MG63 (cell line): ENCODE measurements around the gene RPL37. TPM values are rescaled to one million over a fixed set of nuclear protein-coding genes. Genes with fewer than 3 reads are reported as not detected.
A peak's percentile ranks its signal among the peaks of the same experiment; 100 is the strongest.
"Not testable (repeated sequence)": the region's sequence is repeated elsewhere in the genome, so short reads cannot be mapped to it uniquely, and the experiment has no call there.

Source experiments
- DNase-seq: peaks from one replicate; pipeline ENCODE4 v3.0.0-alpha.2; 2020
- H3K27me3 ChIP-seq: fragments of 250-450 bp; sonication (Bioruptor Pico); 2 replicates; pipeline ENCODE4 v1.5.1; 2020; ENCODE audit warnings: mild to moderate bottlenecking, moderate library complexity
- H3K36me3 ChIP-seq: fragments of 250-450 bp; sonication (Bioruptor Pico); 2 replicates; pipeline ENCODE4 v1.5.1; 2020; ENCODE audit warnings: mild to moderate bottlenecking, moderate library complexity
- H3K4me3 ChIP-seq: fragments of 250-450 bp; sonication (Bioruptor Pico); 2 replicates; pipeline ENCODE4 v1.5.1; 2020; ENCODE audit warnings: mild to moderate bottlenecking, moderate library complexity
- H3K9me3 ChIP-seq: fragments of 250-450 bp; sonication (Bioruptor Pico); 2 replicates; pipeline ENCODE4 v1.5.1; 2020; ENCODE audit warnings: mild to moderate bottlenecking, moderate library complexity
- total RNA-seq: library from RNA; depleted of rRNA; stranded (reverse); fragments of >200 nt; shearing (Covaris generic); gene quantifications from 2 replicates; pipeline ENCODE4 v1.2.3, GENCODE V29; 2014; ENCODE audit warnings: low replicate concordance; rRNA removed

The RPL37 gene
- total RNA-seq, result 134 and 523 TPM in 2 replicates

- peak within 1 kb of the TSS; percentile 98 for H3K4me3 ChIP-seq
- H3K9me3 ChIP-seq, result no peaks in the 10 kb centered on the region
- H3K27me3 ChIP-seq, result no peaks in the 10 kb centered on the region
- peaks cover 48% of the 10 kb centered on the region for H3K36me3 ChIP-seq
- peak; percentile 99 for DNase-seq
Measured at GRCh38 chr5:40834849-40835787, at the start of gene RPL37. TSS of gene RPL37 (minus strand) at chr5:40835222. CDS start at chr5:40835185, 37 bp downstream.

GRCh38 chr5:40883051-40883450 lies 48.0 kb upstream of the RPL37 start:
- H3K9me3 ChIP-seq, H3K36me3 ChIP-seq, H3K4me3 ChIP-seq, H3K27me3 ChIP-seq, DNase-seq: not testable (repeated sequence)

GRCh38 chr5:40882291-40882690 lies 47.3 kb upstream of the RPL37 start:
- Histone ChIP-seq H3K9me3 (peaks cover 10% of the 10 kb centered on the region), H3K4me3 (no peak overlapping the region), H3K27me3 (no peaks in the 10 kb centered on the region), H3K36me3 (no peaks in the 10 kb centered on the region)
- no peak for DNase-seq

- Histone ChIP-seq H3K36me3 (no peaks in the 10 kb centered on the region), H3K27me3 (no peaks in the 10 kb centered on the region), H3K4me3 (no peak overlapping the region), H3K9me3 (peaks cover 14% of the 10 kb centered on the region)
- DNase-seq, result no peak
Measured at GRCh38 chr5:40879163-40879942, 44.3 kb upstream of the RPL37 start.

- peaks cover 12% of the 10 kb centered on the region for H3K9me3 ChIP-seq
- no peak for DNase-seq
- no peak overlapping the region for H3K4me3 ChIP-seq
- no peaks in the 10 kb centered on the region for H3K27me3 ChIP-seq
- no peaks in the 10 kb centered on the region for H3K36me3 ChIP-seq
Measured at GRCh38 chr5:40877371-40877988, 42.5 kb upstream of the RPL37 start.

GRCh38 chr5:40875958-40876357 lies 40.9 kb upstream of the RPL37 start:
- Histone ChIP-seq H3K36me3 (no peaks in the 10 kb centered on the region), H3K9me3 (peaks cover 4% of the 10 kb centered on the region; the same call in 1 of the 2 replicates), H3K27me3 (no peaks in the 10 kb centered on the region), H3K4me3 (no peak overlapping the region)
- DNase-seq, result no peak

GRCh38 chr5:40873286-40873880 lies 38.4 kb upstream of the RPL37 start:
- DNase-seq, result no peak
- Histone ChIP-seq H3K4me3 (no peak overlapping the region), H3K36me3 (no peaks in the 10 kb centered on the region), H3K27me3 (no peaks in the 10 kb centered on the region), H3K9me3 (peaks cover 4% of the 10 kb centered on the region; the same call in 1 of the 2 replicates)

- H3K4me3 ChIP-seq, DNase-seq, H3K9me3 ChIP-seq, H3K27me3 ChIP-seq, H3K36me3 ChIP-seq: not testable (repeated sequence)
Measured at GRCh38 chr5:40872253-40872652, 37.2 kb upstream of the RPL37 start.

- H3K9me3 ChIP-seq, result no peaks in the 10 kb centered on the region; the same call in 1 of the 2 replicates
- DNase-seq, result peak; percentile 31
- H3K4me3 ChIP-seq, result no peak overlapping the region
- H3K36me3 ChIP-seq, result no peaks in the 10 kb centered on the region
- no peaks in the 10 kb centered on the region for H3K27me3 ChIP-seq
Measured at GRCh38 chr5:40871177-40871576, 36.2 kb upstream of the RPL37 start.

- no peaks in the 10 kb centered on the region for H3K36me3 ChIP-seq
- H3K27me3 ChIP-seq, result no peaks in the 10 kb centered on the region
- H3K4me3 ChIP-seq, result no peak overlapping the region
- no peaks in the 10 kb centered on the region; the same call in 1 of the 2 replicates for H3K9me3 ChIP-seq
- no peak for DNase-seq
Measured at GRCh38 chr5:40869384-40869783, 34.4 kb upstream of the RPL37 start.

GRCh38 chr5:40866844-40867243 lies 31.8 kb upstream of the RPL37 start:
- Histone ChIP-seq H3K4me3 (no peak overlapping the region), H3K9me3 (no peaks in the 10 kb centered on the region), H3K36me3 (no peaks in the 10 kb centered on the region), H3K27me3 (no peaks in the 10 kb centered on the region)
- no peak for DNase-seq

GRCh38 chr5:40865004-40865403 lies 30.0 kb upstream of the RPL37 start:
- H3K36me3 ChIP-seq, H3K9me3 ChIP-seq, DNase-seq, H3K27me3 ChIP-seq, H3K4me3 ChIP-seq: not testable (repeated sequence)

- Histone ChIP-seq H3K36me3 (no peaks in the 10 kb centered on the region), H3K4me3 (no peak overlapping the region), H3K27me3 (no peaks in the 10 kb centered on the region), H3K9me3 (no peaks in the 10 kb centered on the region)
- DNase-seq, result no peak
Measured at GRCh38 chr5:40860711-40861110, 25.7 kb upstream of the RPL37 start.

- H3K27me3 ChIP-seq, result no peaks in the 10 kb centered on the region
- no peaks in the 10 kb centered on the region for H3K36me3 ChIP-seq
- no peak for DNase-seq
- no peaks in the 10 kb centered on the region for H3K9me3 ChIP-seq
- H3K4me3 ChIP-seq, result no peak overlapping the region
Measured at GRCh38 chr5:40853632-40854192, 18.7 kb upstream of the RPL37 start.

GRCh38 chr5:40847525-40847924 lies 12.5 kb upstream of the RPL37 start:
- Histone ChIP-seq H3K27me3 (no peaks in the 10 kb centered on the region), H3K9me3 (no peaks in the 10 kb centered on the region), H3K4me3 (no peak overlapping the region), H3K36me3 (no peaks in the 10 kb centered on the region)
- DNase-seq, result no peak

GRCh38 chr5:40846371-40846770 lies 11.3 kb upstream of the RPL37 start:
- no peaks in the 10 kb centered on the region for H3K36me3 ChIP-seq
- no peak for DNase-seq
- H3K4me3 ChIP-seq, result no peak overlapping the region
- H3K27me3 ChIP-seq, result no peaks in the 10 kb centered on the region
- H3K9me3 ChIP-seq, result no peaks in the 10 kb centered on the region
